Measurements from ENCODE around the gene OPCML. TPM values are rescaled to one million over a fixed set of nuclear protein-coding genes. Genes with fewer than 3 reads are reported as not detected.

OPCML gene
- total RNA-seq, 3 donors from 2014 or later (not counting 1 experiment from before 2014, with no cell fraction given): not detected

- ATAC-seq (no peak), DNase-seq (no peak)
- H3K4me1 ChIP-seq (ENCODE audit: control insufficient read depth, insufficient read depth, low read length): no peaks in the 10 kb centered on the region
- no peak overlapping the region for H3K27ac Mint-ChIP-seq
- H3K9me3 ChIP-seq (ENCODE audit: control insufficient read depth, insufficient read depth, low read length): no peaks in the 10 kb centered on the region
- intact Hi-C loops (cut with micrococcal nuclease): no loop called here
- no peak overlapping the region for H3K4me3 Mint-ChIP-seq
- H3K27me3 Mint-ChIP-seq (ENCODE audit: low read depth in 2 of 2): no peaks in the 10 kb centered on the region
- TF ChIP-seq CTCF (IDR thresholded peaks at IDR 0.05): no peak
- H3K36me3 Mint-ChIP-seq: no peaks in the 10 kb centered on the region
- H3K36me3 ChIP-seq (ENCODE audit: control insufficient read depth, insufficient read depth, low read length): no peaks in the 10 kb centered on the region
- no peak overlapping the region for H3K27ac ChIP-seq (ENCODE audit: low read length)
- H3K4me1 Mint-ChIP-seq: no peaks in the 10 kb centered on the region
- H3K9me3 Mint-ChIP-seq: peaks cover 0 to 8% of the 10 kb centered on the region in 2 donors
- H3K4me3 ChIP-seq (ENCODE audit: low read length): no peak overlapping the region
- no peaks in the 10 kb centered on the region for H3K27me3 ChIP-seq (ENCODE audit: control insufficient read depth, insufficient read depth, low read length)
- WGBS (ENCODE audit: insufficient coverage): 78% methylated on average over 5 of the region's 5 CpGs
Measured at GRCh38 chr11:133029107-133029506, 503.2 kb downstream of the OPCML start.

DNA sequence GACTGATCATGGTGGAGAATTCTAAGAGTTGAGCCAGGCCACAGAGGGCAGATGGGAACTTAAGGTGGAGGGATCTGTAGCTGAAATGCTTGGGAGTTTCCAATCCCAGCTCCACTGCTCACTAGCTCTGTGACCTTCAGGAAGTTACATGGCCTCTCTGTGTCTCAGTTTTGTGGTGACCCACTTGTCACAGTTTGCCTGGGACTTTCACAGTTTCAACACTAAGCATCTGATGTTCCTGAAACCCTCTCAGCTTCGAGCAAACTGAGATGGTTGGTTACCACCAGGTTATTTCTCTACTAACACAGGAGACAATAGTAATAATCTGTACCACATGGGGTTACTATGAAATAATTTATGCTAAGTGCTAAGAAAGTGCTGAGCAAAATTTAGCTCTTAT lies 505.3 kb downstream of the OPCML start:
- no peak overlapping the region for H3K27ac Mint-ChIP-seq
- peaks cover 0 to 9% of the 10 kb centered on the region in 2 donors for H3K9me3 Mint-ChIP-seq
- H3K27me3 Mint-ChIP-seq (ENCODE audit: low read depth in 2 of 2): no peaks in the 10 kb centered on the region
- no peak for TF ChIP-seq CTCF (IDR thresholded peaks at IDR 0.05)
- intact Hi-C loops (cut with micrococcal nuclease): no loop called here
- Histone ChIP-seq H3K27ac (ENCODE audit: low read length) (no peak overlapping the region), H3K4me3 (ENCODE audit: low read length) (no peak overlapping the region), H3K27me3 (ENCODE audit: control insufficient read depth, insufficient read depth, low read length) (no peaks in the 10 kb centered on the region), H3K9me3 (ENCODE audit: control insufficient read depth, insufficient read depth, low read length) (no peaks in the 10 kb centered on the region), H3K36me3 (ENCODE audit: control insufficient read depth, insufficient read depth, low read length) (no peaks in the 10 kb centered on the region), H3K4me1 (ENCODE audit: control insufficient read depth, insufficient read depth, low read length) (no peaks in the 10 kb centered on the region)
- no peaks in the 10 kb centered on the region for H3K36me3 Mint-ChIP-seq
- H3K4me3 Mint-ChIP-seq: no peak overlapping the region
- ATAC-seq: no peak
- 50% methylated on average over 1 of the region's 1 CpG for WGBS (ENCODE audit: insufficient coverage)
- no peaks in the 10 kb centered on the region for H3K4me1 Mint-ChIP-seq
- DNase-seq: no peak

DNA sequence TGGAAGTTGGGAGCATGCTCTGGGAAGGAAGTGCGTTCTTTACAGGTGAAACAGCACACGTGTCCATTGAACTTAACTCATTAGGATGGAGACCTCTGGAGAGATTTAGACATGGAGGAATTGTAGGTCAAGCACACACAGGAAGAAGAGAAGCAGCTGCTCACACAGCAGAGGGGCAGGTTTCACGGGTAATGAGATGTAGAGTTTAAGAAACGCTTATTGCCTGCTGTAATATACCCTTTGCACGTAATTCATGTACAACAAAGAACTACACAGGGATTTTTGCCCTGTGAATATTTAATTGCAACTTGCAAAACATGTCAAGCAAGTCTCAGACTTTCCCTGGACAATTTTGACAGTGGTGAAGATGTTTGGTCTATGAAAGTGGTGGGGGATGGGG lies 508.0 kb downstream of the OPCML start:
- H3K9me3 ChIP-seq (ENCODE audit: control insufficient read depth, insufficient read depth, low read length): no peaks in the 10 kb centered on the region
- 77% methylated on average over 5 of the region's 5 CpGs for WGBS (ENCODE audit: insufficient coverage)
- TF ChIP-seq CTCF (IDR thresholded peaks at IDR 0.05): no peak
- Mint-ChIP-seq H3K27me3 (ENCODE audit: low read depth in 2 of 2) (no peaks in the 10 kb centered on the region), H3K4me3 (no peak overlapping the region), H3K27ac (no peak overlapping the region), H3K4me1 (no peaks in the 10 kb centered on the region), H3K9me3 (peaks cover 0 to 2% of the 10 kb centered on the region in 2 donors), H3K36me3 (no peaks in the 10 kb centered on the region)
- H3K27me3 ChIP-seq (ENCODE audit: control insufficient read depth, insufficient read depth, low read length): no peaks in the 10 kb centered on the region
- no peaks in the 10 kb centered on the region for H3K36me3 ChIP-seq (ENCODE audit: control insufficient read depth, insufficient read depth, low read length)
- ATAC-seq (no peak), DNase-seq (no peak)
- intact Hi-C loops (cut with micrococcal nuclease): no loop called here
- H3K4me1 ChIP-seq (ENCODE audit: control insufficient read depth, insufficient read depth, low read length): no peaks in the 10 kb centered on the region
- H3K4me3 ChIP-seq (ENCODE audit: low read length): no peak overlapping the region
- H3K27ac ChIP-seq (ENCODE audit: low read length): no peak overlapping the region

- no peaks in the 10 kb centered on the region for H3K4me1 Mint-ChIP-seq
- H3K27ac Mint-ChIP-seq: no peak overlapping the region
- H3K27me3 Mint-ChIP-seq (ENCODE audit: low read depth in 2 of 2): no peaks in the 10 kb centered on the region
- DNase-seq: no peak
- Histone ChIP-seq H3K27me3 (ENCODE audit: control insufficient read depth, insufficient read depth, low read length) (no peaks in the 10 kb centered on the region), H3K27ac (ENCODE audit: low read length) (no peak overlapping the region), H3K36me3 (ENCODE audit: control insufficient read depth, insufficient read depth, low read length) (no peaks in the 10 kb centered on the region), H3K4me3 (ENCODE audit: low read length) (no peak overlapping the region), H3K4me1 (ENCODE audit: control insufficient read depth, insufficient read depth, low read length) (no peaks in the 10 kb centered on the region), H3K9me3 (ENCODE audit: control insufficient read depth, insufficient read depth, low read length) (no peaks in the 10 kb centered on the region)
- 88% methylated on average over 4 of the region's 9 CpGs for WGBS (ENCODE audit: insufficient coverage)
- peaks cover 0 to 2% of the 10 kb centered on the region in 2 donors for H3K9me3 Mint-ChIP-seq
- ATAC-seq: no peak
- H3K36me3 Mint-ChIP-seq: no peaks in the 10 kb centered on the region
- intact Hi-C loops (cut with micrococcal nuclease): no loop called here
- H3K4me3 Mint-ChIP-seq: no peak overlapping the region
- TF ChIP-seq CTCF (IDR thresholded peaks at IDR 0.05): no peak
Measured at GRCh38 chr11:133023232-133023631, 509.1 kb downstream of the OPCML start.

Measured in natural killer cell (primary cell).